ENCODE results near the gene GALNT16.

GRCh38 chr14:69269381-69269780 is 9.4 kb downstream of the GALNT16 start:
- TF ChIP-seq ZNF8 (CRISPR knock-in tag; IDR thresholded peaks at IDR 0.05), result no peak
- TF ChIP-seq ISL1 (CRISPR knock-in tag; IDR thresholded peaks at IDR 0.05), result no peak
- TF ChIP-seq ZFP30 (CRISPR knock-in tag; IDR thresholded peaks at IDR 0.05), result no peak
- no peak for TF ChIP-seq PATZ1 (CRISPR knock-in tag; IDR thresholded peaks at IDR 0.05; ENCODE audit: borderline replicate concordance)
- no peak for TF ChIP-seq RARB (CRISPR knock-in tag; IDR thresholded peaks at IDR 0.05)
- TF ChIP-seq ZNF565 (CRISPR knock-in tag; conservative IDR thresholded peaks at IDR 0.05; ENCODE audit: low read depth), result no peak
- TF ChIP-seq GLIS3 (CRISPR knock-in tag; IDR thresholded peaks at IDR 0.05), result no peak
- TF ChIP-seq ZFP3 (CRISPR knock-in tag; IDR thresholded peaks at IDR 0.05), result no peak
- no peak for TF ChIP-seq CREB5 (CRISPR knock-in tag; IDR thresholded peaks at IDR 0.05; ENCODE audit: low read depth)
- no peak for TF ChIP-seq ARNTL (CRISPR knock-in tag; IDR thresholded peaks at IDR 0.05; ENCODE audit: borderline replicate concordance, low read depth)
- TF ChIP-seq TOX (CRISPR knock-in tag; IDR thresholded peaks at IDR 0.05; ENCODE audit: borderline replicate concordance), result no peak
- no peak for TF ChIP-seq TCF4 (CRISPR knock-in tag; IDR thresholded peaks at IDR 0.05; ENCODE audit: borderline replicate concordance)

Measured in SK-N-SH treated with all-trans-retinoic acid at 6 μM for 48 hours (cell line).